HG02588 (cell line): ENCODE data around the gene PGAP3.

Experiments
- ATAC-seq: cut with Tn5 transposase; IDR thresholded peaks from one replicate; pipeline ENCODE4 v1.9.1; 2021; ENCODE audit warnings: mild to moderate bottlenecking, moderate library complexity; ENCODE audit not compliant: unreplicated experiment

PGAP3 gene

GRCh38 chr17:39640591-39641031 lies 47.2 kb downstream of the PGAP3 start:
- ATAC-seq: no peak

- no peak for ATAC-seq
Observed at GRCh38 chr17:39639566-39640458, 48.0 kb downstream of the PGAP3 start.

- no peak for ATAC-seq
Observed at GRCh38 chr17:39639043-39639442, 48.8 kb downstream of the PGAP3 start.

GRCh38 chr17:39638317-39638716 lies 49.5 kb downstream of the PGAP3 start:
- no peak for ATAC-seq

DNA sequence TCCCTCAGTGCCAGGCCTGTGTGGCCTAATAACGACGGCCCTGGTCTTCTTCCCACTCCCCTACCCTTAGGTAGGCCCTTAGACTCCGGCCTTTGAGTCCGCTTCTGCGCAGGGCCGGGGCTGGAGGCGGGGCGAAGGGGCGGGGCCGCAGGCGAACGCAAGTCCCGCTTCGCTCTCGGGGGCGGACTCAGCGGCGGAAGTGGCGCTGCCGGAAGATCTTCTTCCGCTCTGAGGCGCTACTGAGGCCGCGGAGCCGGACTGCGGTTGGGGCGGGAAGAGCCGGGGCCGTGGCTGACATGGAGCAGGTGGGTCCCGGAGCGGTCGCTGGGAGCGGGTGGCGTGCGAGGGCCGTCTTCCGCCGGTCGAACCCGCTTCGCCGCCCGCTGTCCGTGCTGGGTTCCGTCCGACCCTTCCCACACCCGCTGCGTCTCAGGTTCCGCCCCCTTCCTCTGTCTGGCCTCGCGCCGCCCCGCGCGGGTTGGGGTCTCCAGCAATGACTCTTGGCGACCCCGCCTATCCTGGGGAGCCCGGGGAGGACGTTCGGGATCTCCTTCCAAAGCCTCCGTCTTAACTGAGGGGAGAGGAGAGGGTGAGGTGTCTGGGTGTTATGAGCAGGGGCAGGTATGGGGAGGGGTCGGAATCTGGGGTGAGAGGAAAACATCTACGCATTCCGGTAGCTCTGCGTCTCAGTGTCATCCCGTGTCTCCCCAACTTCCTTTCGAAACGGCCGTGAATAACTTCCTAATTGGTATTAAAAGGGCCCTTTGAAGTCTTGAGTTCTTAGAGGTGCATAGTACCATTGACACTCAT lies 50.7 kb downstream of the PGAP3 start, which contains the start of gene STARD3:
STARD3 (plus strand) TSS at position 218 of the 810 bp plus-strand sequence. CDS start 16,388 bp downstream, outside the sequence.
- peak; percentile 72 for ATAC-seq

GRCh38 chr17:39636587-39636926 lies 51.3 kb downstream of the PGAP3 start:
- peak; percentile 5 for ATAC-seq

DNA sequence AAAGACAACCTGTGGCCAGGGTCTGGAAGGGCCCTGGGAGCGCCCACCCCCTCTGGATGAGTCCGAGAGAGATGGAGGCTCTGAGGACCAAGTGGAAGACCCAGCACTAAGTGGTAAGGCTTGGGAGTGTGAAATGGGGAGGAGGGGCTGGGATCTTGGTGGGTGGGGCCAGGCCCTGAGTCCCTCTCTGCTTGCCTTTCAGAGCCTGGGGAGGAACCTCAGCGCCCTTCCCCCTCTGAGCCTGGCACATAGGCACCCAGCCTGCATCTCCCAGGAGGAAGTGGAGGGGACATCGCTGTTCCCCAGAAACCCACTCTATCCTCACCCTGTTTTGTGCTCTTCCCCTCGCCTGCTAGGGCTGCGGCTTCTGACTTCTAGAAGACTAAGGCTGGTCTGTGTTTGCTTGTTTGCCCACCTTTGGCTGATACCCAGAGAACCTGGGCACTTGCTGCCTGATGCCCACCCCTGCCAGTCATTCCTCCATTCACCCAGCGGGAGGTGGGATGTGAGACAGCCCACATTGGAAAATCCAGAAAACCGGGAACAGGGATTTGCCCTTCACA lies 52.2 kb downstream of the PGAP3 start:
- no peak for ATAC-seq

DNA sequence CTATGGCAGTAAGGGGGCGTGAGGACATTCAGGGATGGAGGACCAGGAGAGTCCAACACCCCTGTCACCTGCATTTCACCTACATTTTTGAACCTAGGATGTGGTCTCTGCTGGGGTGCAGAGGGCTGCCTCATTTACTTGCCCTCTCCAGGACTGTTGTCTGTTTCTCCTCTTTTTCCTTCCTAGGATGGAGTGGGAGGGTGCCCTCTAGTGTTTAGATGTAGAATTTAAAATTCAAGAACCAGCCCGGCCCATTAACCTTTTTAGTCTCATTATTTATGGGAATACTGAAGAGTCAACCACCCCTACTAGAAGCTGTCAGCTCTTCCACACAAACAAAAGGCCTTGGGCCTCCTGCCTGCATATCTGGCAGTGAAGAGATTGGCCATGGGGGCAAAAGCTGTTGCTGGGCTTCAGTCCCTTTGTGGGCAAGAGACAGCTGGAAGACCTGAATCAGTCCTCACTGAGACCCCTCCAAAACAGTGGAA lies 53.4 kb downstream of the PGAP3 start:
- ATAC-seq: no peak

DNA sequence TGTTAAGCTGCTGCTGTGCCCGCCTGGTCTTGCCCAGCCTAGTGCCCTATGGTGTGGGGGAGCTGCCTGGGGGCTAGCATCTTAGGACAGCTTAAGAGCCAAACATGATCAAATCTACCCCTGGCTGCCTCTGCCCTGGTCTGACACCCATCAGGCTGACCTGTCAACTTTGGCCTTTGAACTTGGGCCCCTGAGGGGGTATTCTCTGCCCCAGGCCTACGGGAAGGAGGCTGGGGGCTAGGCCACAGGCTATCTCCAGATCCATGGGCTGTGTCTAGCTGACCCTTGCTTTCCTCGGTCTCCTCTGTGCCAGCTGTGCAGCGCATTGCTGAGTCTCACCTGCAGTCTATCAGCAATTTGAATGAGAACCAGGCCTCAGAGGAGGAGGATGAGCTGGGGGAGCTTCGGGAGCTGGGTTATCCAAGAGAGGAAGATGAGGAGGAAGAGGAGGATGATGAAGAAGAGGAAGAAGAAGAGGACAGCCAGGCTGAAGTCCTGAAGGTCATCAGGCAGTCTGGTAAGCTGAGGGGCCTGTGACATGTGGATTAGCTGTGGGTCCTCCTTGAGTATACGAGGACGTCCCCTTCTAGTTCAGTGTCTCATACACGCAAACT lies 54.2 kb downstream of the PGAP3 start:
- no peak for ATAC-seq

DNA sequence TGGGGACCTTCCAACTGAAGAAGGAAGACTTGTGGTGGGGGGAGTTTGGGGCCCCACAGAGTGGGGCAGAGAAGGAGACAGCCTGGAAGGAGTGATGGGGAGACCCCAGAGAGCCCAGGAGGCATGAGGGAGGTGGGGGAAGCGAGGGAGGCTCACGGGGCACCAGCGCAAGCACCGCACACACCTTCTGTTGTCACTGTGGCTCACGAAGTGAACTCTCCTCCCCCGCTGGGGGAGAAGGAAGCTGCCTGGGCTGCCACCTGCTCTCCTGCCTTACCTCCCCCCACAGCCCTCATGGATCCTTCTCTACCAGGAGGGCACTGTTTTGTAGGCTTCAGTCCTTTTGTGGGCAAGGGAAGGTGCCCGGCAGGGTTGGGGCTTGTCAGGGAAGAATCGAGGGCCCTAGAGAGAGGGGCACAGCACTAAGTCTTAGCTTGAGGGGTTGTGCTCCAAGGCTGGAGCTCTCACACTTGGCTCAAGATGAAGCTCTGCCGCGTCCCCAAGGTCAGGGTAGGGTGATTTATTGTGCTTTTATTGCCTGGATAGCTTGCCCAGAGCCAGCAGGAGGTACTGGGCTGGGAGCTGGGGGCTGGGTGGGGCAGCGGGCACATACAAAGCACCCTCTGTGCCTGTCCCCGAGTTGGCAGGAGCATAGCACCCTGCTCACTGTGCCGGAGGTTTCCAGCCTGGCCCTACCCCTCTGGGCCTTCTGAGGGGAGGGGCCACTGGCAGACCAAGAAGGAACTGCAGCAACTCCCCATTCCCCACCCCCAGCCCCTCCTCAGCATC lies 55.5 kb downstream of the PGAP3 start:
- no peak for ATAC-seq

DNA sequence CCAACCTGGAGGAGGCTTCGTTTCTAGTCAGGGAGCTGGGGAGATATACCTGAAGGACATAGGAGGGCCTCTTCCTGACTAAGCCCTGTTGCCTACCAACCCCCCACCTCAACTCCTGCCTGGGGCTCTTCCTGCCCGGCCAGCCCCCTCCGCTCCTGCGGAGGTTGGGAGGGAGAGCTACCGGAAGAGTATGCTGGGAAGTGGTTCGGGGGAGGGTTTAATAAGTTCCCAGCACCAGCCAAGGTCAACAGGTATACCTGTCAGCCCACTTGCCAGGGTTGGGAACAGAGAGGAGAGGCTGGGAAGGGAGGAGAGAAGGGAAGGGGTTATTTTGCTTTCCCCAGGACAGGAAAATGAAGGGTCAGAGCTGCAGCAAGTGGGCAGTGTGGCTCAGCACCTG lies 56.5 kb downstream of the PGAP3 start:
- no peak for ATAC-seq

DNA sequence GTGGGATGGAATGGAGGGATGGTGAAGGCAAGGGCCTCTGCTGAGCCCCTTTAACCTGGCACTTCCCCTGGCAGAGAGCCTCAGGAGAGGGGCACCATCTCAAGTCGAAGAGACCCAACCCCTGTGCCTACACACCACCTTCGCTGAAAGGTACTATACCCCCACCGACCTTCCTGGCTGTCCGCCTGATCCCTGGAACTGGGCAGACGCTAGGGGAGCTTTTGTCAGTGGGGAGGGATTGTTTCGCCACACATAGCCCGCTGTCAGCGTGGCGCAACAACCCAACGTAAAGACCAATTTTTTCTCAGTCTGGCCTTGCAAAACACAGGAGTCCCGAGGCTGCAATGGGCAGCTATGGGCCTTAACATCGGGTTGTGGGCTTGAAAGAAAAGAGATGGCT lies 58.0 kb downstream of the PGAP3 start:
- no peak for ATAC-seq

GRCh38 chr17:39629494-39629880 lies 58.4 kb downstream of the PGAP3 start:
- no peak for ATAC-seq

- ATAC-seq: no peak
Observed at GRCh38 chr17:39628655-39629493, 59.0 kb downstream of the PGAP3 start.

DNA sequence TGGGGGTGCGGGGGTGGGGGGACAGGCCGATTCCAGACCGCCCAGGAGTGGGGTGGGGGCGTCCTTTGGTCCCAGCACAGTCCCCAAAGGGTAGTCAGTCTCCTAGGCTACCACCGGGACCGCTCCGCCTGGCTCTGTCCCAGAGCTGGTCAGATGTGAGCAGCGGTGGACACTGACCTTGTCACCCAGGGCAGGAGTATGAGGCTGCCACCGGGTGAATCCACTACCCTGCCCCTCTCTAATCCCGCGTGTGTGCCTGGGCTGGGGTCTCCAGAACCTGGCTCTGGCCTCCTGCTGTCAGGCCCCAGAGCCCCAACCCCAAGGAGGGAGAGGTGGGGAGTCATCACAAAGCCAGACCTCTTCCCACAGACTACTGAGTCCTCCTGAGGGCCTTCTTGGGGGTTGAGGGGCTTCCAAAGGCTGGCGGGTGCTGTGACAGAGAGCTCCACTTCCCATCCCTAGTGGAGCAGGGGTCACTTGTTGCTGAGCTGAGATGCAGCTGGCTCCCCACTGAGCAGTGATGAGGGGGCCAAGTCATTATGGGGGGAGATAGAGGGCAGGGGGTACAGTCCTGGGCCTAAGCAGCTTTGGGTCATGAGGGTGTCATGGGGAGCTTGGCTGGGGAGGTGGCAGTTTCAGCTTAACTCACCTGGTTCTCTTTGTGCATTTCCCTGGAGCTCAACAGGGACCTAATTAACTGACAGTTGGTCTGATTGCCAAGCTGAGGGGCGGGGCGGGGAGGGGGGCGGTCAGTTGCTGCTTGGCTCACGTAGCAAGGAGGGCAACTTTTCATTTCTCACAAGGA lies 59.9 kb downstream of the PGAP3 start:
- no peak for ATAC-seq

DNA sequence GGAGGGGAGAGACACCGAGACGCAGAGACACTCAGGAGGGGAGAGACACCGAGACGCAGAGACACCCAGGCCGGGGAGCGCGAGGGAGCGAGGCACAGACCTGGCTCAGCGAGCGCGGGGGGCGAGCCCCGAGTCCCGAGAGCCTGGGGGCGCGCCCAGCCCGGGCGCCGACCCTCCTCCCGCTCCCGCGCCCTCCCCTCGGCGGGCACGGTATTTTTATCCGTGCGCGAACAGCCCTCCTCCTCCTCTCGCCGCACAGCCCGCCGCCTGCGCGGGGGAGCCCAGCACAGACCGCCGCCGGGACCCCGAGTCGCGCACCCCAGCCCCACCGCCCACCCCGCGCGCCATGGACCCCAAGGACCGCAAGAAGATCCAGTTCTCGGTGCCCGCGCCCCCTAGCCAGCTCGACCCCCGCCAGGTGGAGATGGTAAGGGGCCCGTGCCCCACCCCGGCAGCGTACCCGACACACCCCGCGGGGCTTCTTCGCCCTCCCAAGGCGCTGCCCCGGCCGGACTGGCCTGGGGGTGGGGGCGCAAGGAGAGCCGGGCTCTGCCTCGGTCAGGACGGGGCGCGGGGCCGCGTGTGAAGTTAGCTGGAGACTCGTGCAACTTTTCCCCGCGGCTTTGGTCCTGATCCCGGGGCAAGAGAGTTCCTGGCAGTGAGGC lies 60.7 kb downstream of the PGAP3 start:
- no peak for ATAC-seq

DNA sequence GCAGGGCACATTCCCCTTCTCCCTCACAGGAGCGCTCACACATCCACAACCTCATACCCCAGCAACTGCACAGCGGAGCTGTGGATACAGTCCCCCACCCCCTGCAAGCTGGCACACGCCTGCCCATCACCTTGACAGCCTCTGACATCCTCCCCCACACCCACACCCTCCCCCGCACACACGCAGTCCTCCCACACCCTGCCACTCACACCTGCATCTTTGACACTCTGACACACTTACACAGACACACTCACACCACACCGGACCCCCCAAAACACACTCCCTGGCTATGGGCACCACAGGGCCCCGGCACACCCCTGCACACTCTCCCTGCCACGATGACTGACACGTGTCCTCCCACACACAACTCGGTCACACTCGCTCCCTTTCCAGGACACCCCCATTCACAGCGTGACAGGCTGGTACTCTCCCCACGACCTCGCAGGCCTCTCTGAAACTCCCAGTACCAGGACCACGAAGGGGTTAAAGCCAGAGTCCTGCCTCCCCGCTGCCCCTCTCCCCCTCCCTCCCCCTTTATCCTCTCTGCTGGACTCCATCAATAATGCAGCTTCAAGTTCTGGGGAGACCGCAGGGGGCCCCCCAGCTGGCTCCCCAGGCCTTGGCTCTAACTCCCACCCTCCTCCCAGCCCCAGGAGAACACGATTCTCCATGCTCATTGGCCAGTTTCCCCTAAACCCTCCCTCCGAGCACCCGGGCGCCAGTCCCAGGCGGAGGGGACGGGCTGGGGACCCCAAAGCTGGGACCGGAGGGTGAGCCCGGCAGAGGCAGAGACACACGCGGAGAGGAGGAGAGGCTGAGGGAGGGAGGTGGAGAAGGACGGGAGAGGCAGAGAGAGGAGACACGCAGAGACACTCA lies 61.4 kb downstream of the PGAP3 start, which contains the start of gene PPP1R1B:
PPP1R1B (plus strand) TSS at position 782 of the 876 bp plus-strand sequence. CDS start 441 bp downstream, outside the sequence.
- no peak for ATAC-seq
